HG02571 (cell line): ENCODE results near the gene SUN2.

Experiments
- ATAC-seq: cut with Tn5 transposase; IDR thresholded peaks from one replicate; pipeline ENCODE4 v1.9.1; 2021; ENCODE audit warnings: mild to moderate bottlenecking, moderate library complexity; ENCODE audit not compliant: unreplicated experiment

The SUN2 gene

DNA sequence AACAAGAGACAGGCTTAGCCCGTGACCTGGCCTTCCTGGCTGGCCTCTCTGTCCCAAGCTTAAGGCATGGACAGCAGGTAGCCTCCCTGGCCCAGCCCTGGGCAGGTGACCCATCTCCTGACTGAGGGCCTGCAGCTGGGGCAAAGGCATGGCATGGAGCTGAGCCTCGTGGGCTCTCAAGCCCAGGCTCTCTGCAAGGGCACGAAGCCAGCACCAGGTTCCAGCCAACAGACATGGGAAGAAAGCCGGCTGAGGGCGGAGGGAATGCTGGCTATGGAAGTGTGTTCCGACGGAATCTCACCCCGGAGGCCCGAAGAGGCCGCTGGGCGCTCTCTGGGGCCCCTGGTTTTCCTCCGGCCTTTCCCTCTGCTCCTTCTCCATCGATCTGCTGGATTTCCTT is 25.2 kb upstream of the SUN2 start:
- no peak for ATAC-seq

DNA sequence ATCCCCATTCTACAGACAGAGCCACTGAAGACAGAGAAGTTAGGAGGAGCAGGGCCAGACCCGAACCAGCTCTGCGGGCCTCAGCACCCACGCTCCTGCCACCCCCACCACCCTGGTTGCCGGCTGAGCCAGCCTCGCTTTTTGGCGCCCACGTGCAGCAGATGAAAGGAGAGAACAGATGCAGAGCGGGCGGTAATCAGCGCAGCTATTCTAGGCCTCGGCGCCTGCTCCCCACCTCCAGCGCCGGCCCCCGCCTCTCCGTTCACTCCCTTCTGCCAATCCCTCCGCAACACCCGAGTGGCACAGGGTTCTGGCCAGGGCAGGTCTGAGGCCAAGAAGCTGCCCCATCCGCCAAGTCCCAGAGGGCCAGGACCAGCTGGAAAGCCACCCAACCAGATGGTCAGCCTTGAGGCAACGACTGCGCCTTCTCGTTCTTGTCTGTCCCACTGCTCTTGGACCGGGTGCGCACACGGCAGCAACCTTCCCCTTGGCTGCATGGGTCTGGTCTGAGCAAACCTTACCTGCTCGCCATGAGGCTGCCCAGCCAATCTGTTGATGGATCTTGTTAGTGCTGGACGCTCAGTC is 21.4 kb upstream of the SUN2 start:
- no peak for ATAC-seq

DNA sequence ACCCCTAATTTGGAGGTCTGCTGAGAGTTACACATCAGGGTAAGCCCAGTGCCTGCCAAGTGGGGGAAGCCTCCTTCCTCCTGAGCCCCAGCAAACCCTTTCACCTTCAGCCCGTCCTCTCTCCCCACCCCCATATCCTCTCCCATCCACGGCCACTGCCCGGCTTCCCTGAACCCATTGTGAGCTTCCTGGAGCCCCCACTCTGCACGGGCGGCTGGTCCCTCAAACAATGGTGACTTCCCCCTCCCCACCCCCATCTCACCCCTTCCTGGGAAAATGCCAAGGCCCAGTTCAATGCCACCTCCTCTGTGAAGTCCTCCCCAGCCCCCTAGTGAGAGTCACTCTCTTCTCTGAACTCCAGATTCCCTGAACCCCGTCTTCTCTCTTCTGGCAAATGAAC is 20.3 kb upstream of the SUN2 start:
- ATAC-seq: no peak

DNA sequence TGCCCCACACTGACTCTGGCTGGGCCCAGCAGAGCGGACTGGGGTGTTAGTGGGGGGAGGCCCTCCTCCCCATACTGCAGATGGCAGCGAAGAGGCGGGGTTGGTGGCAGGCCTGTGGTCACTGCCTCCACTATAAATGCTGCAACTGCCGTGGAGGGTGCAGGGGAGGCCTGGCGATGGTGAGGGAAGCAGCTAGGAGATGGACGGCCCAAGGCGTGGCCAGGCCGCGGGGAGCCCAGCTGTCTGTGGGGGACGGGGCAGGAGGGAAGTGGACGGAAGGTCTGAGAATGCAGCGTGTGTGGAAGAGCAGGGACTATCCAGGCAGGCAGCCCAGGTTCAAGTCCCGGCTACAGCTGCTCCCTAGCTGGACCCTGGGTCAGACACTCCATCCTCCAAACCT is 19.9 kb upstream of the SUN2 start:
- no peak for ATAC-seq

DNA sequence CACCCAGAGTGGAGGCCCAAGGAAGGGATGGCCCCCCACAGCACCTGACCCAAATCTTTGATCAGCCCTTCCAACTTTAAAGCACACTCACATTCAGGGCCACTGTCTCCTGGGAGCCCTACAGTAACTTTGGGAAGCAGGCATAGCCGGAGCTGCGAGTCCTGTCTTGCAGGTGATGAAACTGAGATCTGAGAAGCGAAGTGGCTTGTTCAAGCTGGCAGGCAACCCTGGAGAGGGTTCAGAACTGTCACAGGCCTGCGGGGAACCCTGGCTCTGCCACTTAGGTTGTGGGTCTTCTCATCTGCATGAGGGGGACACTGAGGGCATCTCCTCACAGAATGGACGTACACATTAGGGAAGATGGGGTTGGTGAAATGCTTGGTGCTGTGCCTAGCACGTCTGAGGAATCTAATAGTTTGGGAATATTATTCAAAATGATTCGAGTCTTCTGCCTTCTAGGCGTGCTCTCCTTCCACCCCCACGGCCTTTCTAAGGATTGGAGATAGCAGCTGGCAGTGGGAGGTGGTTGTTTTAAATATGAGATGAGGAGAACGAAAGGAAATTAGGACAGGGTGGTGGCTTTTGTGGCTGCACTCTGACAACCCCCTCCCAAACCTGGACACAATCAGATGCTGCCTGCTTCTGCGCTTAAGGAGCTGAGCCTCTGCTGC is 18.8 kb upstream of the SUN2 start:
- ATAC-seq: no peak

DNA sequence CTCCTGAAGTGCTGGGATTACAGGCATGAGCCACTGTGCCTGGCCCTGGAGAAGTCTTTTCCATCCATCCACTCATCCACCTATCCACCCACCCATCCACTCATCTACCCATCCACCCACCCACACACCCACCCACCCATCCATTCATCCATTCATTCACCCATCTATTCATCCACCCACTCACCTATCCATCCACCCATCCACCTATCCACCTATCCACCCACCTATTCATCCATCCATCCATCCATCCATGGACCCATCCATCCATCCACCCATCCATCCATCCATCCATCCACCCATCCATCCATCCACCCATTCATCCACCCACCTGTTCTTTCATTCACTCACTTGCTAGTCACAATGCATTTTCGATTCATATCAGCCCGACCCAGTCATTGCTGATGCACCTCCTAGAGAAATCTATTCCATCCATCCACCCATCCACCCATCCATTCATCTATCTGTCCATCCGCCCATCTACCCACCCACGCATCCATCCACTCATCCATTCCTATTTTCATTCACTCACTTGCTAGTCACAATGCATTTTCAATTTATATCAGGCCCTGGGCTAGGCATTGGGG is 17.7 kb upstream of the SUN2 start:
- no peak for ATAC-seq

DNA sequence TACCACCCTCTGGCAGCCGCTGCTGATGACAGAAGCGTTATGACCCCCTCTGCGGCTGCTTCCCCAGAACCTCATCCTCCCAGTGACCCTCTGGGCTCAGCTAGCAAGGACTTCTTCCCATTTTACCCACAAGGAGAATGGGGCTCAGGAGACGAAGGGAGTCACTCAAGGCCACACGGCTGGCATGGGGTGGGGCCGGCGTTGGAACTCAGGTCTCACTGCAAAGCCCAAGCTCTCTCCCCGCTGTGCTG is 16.8 kb upstream of the SUN2 start:
- no peak for ATAC-seq

DNA sequence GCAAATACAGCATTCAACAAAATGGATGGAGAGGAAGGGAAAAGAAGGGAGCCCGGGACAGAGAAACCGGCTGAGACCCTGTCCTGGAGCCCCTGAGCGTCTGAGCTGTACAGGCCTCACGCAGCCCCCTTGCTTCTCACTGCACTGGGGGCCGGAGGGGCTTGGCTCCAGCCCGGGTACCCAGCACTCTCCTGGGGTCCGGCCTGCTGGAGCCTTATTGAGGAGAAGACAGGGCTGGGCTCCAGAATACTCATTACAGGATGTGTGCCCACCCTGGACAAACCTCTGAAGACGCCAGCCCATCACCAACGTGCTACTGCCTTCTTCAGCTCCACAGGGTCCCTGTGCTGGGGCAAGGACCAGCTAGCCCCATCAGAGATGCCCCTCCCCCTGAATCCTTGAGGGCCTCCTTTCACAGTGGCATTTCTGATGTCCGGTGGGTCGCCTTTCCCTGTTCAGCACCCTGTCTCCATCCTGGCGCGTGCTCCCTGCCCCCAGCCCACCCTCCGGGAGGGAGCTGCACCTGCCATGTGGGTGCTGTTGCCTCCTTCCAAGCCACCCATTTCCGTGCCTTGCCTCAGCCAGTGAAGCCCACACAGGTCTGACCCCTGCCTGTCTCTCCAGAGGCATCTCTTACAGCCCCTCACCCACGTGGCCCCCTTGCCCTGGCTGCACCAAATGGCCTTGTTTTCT is 14.6 kb upstream of the SUN2 start:
- no peak for ATAC-seq

DNA sequence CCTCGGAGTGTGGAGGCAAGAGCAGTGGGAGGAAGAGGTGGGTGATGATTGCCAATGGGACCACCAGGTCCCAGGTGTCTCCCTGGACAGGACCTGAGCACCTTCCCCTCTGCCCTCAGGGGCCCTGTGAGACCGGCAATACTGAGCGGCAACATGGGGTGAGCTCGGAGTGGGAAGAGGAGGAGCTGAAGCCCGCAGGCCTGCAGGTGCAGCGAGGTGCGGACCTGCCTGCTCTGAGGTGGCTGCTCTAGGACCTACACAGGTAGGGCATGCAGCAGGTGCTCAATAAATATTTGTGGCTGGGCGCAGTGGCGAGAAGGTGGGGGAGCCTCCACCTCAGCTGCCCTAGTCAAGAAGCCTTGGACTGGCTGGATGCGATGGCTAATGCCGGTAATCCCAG is 12.2 kb upstream of the SUN2 start:
- no peak for ATAC-seq

DNA sequence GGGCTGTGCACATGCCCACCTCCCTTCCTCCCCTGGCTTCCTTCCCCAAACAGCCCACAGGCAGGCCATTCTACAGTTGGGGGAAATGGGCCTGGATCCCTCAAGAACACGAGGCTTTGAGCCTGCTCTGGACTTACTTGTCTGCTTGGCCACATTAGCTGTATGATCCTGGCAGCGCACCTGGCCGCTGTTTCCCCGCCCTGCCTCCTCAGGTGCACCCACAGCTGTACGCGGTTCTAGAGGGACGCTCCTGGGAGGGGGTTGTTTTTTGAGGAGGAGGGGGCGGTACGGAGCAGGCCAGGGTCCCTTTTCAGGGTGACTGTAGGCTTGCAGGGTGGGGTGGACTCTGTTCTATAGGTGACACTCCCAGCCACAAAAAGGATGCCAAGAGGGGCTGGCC is 11.5 kb upstream of the SUN2 start:
- no peak for ATAC-seq

DNA sequence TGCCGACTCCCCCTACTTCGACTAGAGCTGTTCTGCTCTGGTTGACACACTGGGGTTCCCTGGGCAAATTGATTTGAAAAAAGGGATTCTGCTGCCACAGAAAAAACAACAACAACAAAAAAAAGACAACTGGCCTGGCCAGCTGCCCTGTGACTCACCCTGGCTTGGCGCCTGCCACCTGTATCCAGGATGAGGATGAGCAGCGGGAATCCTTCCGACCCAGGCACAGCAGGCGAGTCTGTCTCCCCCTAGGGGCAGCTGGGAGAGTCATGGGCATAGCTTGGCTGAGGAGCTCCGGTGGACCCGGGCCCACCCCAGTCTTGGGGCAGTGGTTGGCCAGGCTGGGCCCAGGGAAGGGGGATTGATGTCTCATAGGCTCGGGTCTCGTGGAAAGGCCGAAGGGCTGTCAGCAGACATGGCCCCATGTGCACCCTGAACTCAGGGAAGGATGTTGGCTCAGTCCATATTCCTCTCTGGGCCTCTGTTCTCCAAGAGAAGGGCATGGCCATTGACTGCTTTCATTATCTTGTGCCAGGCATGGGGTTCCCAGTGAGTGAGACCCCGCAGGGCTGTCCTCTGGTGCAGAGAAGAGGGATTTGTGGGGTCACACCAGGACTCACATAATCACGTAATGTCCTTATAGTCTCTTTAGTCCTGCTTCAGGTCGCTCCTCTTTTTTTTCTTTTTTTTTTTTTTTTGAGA is 10.4 kb upstream of the SUN2 start:
- no peak for ATAC-seq

DNA sequence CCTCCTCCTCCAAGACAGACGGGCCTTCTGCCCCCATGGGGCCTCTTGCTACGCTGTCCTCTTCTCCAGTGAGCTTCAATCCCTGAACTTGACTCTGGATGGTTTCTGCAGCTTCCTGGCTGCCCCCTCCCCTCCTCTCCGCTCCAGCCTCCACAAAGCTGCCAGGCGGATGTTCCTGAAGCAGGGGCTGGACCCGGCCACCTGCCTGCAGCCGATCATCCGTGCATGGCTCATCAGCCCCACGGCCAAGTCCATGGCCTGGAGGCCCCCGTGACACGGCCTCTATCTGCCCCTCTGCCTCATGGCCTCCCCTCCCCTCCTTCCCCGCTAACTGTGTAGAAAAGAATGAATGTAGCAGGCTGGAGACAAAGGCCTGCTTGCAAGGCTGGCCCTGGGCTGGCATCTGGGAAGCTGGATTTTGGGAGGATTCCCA is 6.8 kb upstream of the SUN2 start:
- ATAC-seq: no peak

DNA sequence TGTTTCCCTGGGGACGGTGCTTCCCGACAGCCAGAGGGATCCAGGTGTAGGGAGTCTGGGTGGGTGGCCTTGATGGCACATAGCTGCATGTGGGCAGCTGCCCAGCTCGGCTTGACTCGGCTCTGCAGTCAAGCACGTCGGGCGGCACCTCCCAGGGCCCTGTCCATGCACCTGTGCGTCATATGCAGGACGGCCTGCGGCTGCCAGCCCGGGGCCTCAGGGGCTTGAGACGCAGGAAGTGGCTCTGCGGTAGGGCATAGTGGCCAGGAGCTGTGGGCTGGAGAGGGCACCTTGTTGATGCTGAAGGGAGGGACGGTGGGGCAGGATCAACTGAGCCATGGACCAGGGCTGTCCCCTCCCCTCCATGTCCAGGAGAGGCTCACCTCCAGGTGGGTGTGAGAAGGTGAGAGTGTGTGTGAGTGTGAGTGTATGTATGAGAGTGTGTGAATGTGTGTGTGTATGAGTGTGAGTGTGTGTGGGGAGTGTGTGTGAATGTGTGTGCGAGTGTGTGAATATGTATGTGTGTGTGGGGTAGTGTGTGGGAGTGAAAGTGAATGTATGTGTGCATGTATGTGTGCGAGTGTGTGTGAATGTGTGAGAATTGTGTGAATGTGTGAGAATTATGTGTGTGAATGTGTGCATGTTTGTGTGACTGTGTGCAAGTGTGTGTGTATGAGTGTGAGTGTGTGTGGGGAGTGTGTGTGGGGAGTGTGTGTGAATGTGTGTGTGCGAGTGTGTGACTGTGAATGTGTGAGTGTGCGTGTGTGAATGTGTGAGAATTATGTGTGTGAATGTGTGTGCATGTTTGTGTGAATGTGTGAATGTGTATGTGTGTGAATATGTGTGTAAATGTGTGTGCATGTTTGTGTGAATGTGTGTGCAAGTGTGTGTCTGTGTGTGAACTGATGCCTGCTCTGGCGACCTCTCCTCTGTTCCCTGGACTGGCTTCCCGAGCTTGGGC is 5.7 kb upstream of the SUN2 start:
- ATAC-seq: no peak

DNA sequence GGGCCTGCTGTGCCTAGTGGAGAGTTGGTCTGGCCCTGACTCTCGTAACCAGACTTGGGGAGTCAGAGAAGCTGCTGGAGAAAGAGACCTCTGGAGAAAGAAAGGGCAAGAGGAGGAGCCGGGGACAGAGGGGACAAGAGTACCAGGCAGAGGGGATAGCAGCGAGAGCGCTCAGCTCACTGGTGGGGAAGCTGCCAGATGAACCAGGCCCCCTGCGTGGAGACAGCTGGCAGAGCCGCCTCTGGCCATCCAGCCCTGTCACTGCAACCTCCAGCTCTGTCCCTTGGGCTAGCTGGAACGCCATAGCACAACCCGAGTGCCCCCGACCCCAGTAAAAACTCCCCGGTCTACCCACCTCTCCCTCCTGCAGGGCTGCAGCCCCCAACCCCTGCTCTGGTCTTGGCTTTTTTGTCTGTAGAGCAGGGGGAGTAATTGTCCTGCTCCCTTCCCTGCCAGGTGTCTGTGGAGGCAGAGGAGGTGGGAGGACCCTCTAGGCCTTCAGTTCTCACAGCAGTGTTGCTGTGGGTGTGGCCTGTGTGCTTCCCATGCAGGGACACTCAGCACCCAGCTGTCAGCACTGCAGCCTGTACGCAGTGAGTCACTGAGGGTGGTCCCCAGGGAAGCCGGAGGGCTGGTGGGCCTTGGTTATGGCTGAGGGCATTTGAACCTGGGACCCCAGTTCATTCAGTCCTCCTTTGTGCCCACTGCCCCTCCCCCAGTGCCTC is 4.8 kb upstream of the SUN2 start:
- no peak for ATAC-seq

DNA sequence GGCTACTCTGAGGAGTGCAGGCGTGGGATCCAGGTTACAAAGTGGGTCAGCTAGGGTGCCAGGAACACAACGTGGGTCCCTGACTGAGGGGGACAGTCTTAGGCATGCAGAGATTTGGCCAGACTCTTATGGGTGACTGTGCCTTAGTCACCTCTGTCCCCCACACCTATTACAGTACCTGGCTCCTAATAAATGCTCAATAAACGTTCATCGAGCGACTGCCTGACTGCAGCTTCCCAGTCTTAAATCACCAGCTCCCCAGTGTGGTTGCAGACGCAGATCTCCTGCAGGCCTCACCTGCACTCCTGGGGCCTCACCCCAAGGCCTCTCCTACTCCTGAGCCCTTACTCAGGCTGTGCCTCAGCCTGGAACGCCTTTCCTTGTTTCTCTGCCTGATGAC is 3.2 kb upstream of the SUN2 start:
- no peak for ATAC-seq

DNA sequence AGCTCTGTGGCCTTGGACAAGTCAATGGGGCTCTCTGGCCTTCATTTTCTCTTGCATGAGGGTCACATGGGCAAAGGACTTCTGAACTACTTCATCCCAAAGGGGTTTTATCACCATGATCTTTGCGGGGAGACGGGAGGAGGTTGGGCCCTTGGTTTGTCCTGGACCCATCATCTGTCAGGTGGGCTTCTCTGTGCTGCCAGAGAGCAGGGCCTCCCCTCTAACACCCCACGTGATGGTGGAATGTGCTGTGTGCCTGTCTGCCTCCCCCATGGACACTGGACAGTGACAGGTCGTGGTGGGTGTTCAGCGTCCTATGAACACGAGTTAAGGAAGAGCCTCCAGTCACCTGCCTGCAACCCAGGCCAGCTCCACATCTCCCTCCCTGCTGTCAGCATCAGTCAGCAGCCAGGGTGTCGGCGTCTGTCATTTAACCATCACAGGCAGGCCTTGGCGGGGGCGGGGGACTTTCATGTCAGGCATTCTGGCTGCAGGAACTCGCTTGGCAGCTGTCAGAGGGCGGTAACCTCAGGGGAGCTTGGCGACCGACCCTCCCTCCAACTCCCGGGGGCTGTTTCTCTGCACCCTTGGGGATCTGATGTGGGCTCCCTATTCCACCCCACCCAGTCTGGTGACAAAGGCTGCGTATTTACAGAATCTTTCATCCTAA is 2.6 kb upstream of the SUN2 start:
- no peak for ATAC-seq

DNA sequence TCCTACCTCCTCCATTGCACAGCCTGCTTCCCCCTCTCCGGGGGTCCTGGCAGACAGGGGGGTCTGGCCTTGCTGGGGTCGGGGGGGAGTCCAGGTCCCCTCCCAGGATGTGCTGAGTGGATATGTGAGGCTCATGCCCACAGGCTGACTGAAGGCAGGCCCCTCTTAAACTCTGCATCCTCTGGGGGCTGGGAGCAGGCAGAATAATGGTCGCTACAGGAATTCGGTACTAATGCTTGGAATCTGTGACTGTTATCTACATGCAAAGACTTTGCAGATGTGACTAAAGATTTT is 1.6 kb upstream of the SUN2 start:
- no peak for ATAC-seq

DNA sequence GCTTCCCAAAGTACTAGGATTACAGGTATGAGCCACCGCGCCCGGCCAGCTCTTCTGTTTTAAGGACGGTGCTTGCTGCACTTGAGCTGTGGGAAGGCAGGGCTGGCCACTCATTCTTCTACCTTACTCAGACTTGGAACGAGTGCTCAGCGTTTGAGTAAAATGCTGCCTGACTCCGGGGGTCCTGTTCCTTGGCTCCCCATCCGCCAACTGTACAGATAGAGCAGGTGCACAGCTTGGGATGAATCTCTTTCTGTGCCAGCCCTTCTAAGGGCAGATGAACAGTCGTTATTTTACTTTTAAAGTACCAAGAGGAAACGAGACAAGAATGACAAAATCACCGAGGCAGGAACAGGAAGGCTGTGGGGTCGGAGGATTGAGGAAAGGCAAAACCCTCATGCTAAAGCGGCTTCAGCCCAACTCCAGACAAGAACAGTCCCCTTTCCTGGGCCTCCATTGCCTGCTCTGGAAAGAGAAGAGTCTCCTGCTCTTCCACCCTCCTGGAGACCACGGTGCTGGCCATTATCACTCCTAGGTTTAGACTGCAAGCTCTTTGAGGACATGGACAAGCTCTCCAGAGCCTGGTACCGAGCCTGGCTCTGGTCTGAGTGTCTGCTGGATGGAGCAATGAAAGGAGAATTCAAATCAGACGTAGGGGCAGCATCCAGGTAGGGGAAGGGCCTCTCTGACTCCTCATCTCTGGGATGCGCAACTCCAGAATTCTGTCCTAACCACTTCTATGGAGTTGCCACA is 1.1 kb upstream of the SUN2 start:
- no peak for ATAC-seq
